Measurements from ENCODE around the gene MYL2.
"Not testable (repeated sequence)": the region's sequence is repeated elsewhere in the genome, so short reads cannot be mapped to it uniquely, and the experiment has no call there.

DNA sequence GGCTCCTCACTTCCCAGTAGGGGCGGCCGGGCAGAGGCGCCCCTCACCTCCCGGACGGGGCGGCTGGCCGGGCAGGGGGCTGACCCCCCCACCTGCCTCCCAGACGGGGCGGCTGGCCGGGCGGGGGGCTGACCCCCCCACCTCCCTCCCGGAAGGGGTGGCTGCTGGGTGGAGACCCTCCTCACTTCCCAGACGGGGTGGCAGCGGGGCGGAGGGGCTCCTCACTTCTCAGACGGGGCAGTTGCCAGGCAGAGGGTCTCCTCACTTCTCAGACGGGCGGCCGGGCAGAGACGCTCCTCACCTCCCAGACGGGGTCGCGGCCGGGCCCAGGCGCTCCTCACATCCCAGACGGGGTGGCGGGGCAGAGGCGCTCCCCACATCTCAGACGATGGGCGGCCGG lies 30.5 kb upstream of the MYL2 start:
- not testable (repeated sequence) for TF ChIP-seq EP300, POLR2A (IDR thresholded peaks at IDR 0.05)
- TF ChIP-seq, protein P1, sequence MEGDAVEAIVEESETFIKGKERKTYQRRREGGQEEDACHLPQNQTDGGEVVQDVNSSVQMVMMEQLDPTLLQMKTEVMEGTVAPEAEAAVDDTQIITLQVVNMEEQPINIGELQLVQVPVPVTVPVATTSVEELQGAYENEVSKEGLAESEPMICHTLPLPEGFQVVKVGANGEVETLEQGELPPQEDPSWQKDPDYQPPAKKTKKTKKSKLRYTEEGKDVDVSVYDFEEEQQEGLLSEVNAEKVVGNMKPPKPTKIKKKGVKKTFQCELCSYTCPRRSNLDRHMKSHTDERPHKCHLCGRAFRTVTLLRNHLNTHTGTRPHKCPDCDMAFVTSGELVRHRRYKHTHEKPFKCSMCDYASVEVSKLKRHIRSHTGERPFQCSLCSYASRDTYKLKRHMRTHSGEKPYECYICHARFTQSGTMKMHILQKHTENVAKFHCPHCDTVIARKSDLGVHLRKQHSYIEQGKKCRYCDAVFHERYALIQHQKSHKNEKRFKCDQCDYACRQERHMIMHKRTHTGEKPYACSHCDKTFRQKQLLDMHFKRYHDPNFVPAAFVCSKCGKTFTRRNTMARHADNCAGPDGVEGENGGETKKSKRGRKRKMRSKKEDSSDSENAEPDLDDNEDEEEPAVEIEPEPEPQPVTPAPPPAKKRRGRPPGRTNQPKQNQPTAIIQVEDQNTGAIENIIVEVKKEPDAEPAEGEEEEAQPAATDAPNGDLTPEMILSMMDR (IDR thresholded peaks at IDR 0.05) = not testable (repeated sequence)

Measured in tibial nerve (tissue), 4 donors.